Neural progenitor cell (in vitro differentiated cells): Measurements from ENCODE around the gene RMRP. TPM values are rescaled to one million over a fixed set of nuclear protein-coding genes. Genes with fewer than 3 reads are reported as not detected.

Experiments used
- DNase-seq: peaks from one replicate; pipeline ENCODE4 v3.0.0-alpha.2; 2016; ENCODE audit warnings: low spot score
- H2AFZ ChIP-seq: fragments of 200-600 bp; sonication (generic); replicated peaks from 2 replicates; pipeline ENCODE4 v1.6.1; 2016; ENCODE audit warnings: antibody characterized with exemption
- H3F3A ChIP-seq: fragments of 200-600 bp; sonication (generic); 2 replicates; pipeline ENCODE4 v1.6.1; 2016; ENCODE audit warnings: antibody characterized with exemption, low read depth
- H3K27ac ChIP-seq: fragments of 200-600 bp; sonication (generic); 2 replicates; pipeline ENCODE4 v1.5.1; 2016; ENCODE audit warnings: mild to moderate bottlenecking
- H3K27me3 ChIP-seq: fragments of 200-600 bp; sonication (generic); 2 replicates; pipeline ENCODE4 v1.6.1; 2016; ENCODE audit warnings: mild to moderate bottlenecking, moderate library complexity
- H3K36me3 ChIP-seq: fragments of 200-600 bp; sonication (generic); 2 replicates; pipeline ENCODE4 v1.5.1; 2016
- H3K4me1 ChIP-seq: fragments of 200-600 bp; sonication (generic); 2 replicates; pipeline ENCODE4 v1.6.1; 2016; ENCODE audit warnings: mixed run types
- H3K4me2 ChIP-seq: fragments of 200-600 bp; sonication (generic); 2 replicates; pipeline ENCODE4 v1.6.1; 2016
- H3K4me3 ChIP-seq: fragments of 200-600 bp; sonication (generic); 2 replicates; pipeline ENCODE4 v1.5.1; 2016
- H3K79me2 ChIP-seq: fragments of 200-600 bp; sonication (generic); 2 replicates; pipeline ENCODE4 v1.6.1; 2016; ENCODE audit warnings: low read depth
- H3K9ac ChIP-seq: fragments of 200-600 bp; sonication (generic); 2 replicates; pipeline ENCODE4 v1.6.1; 2016
- H3K9me3 ChIP-seq: fragments of 200-600 bp; sonication (generic); 2 replicates; pipeline ENCODE4 v1.5.1; 2016; ENCODE audit warnings: low read depth
- H4K20me1 ChIP-seq: fragments of 200-600 bp; sonication (generic); 2 replicates; pipeline ENCODE4 v1.6.1; 2016; ENCODE audit warnings: low read depth
- H3K27ac Mint-ChIP-seq: 3 replicates; pipeline ENCODE4 v1.8.0; 2021; ENCODE audit warnings: mixed read lengths
- H3K27me3 Mint-ChIP-seq: 2 replicates; pipeline ENCODE4 v1.8.0; 2022; ENCODE audit warnings: low read depth, mild to moderate bottlenecking, inconsistent platforms, moderate library complexity, mixed read lengths; ENCODE audit not compliant: insufficient read depth
- H3K36me3 Mint-ChIP-seq: 3 replicates; pipeline ENCODE4 v1.8.0; 2021; ENCODE audit warnings: mixed read lengths
- H3K4me1 Mint-ChIP-seq: 3 replicates; pipeline ENCODE4 v1.8.0; 2021; ENCODE audit warnings: mixed read lengths
- H3K4me3 Mint-ChIP-seq: 3 replicates; pipeline ENCODE4 v1.8.0; 2021; ENCODE audit warnings: mild to moderate bottlenecking, moderate library complexity, mixed read lengths
- H3K9me3 Mint-ChIP-seq: 3 replicates; pipeline ENCODE4 v1.8.0; 2020; ENCODE audit warnings: mixed read lengths
- EZH2 ChIP-seq: fragments of 200-600 bp; sonication (generic); IDR thresholded peaks from 2 replicates; pipeline ENCODE4 v1.6.1; 2017; ENCODE audit warnings: antibody characterized with exemption, mild to moderate bottlenecking, moderate library complexity
- EZH2phosphoT487 ChIP-seq: fragments of 200-600 bp; sonication (generic); IDR thresholded peaks from 2 replicates; pipeline ENCODE4 v1.6.1; 2017; ENCODE audit warnings: antibody characterized with exemption
- total RNA-seq: library from RNA; depleted of rRNA; stranded (reverse); fragments of >200 nt; gene quantifications from 2 replicates; pipeline ENCODE4 v1.2.3, GENCODE V29; 2015; ENCODE audit warnings: low replicate concordance
- TF ChIP-seq, protein P1 (sequence below): fragments of 200-600 bp; sonication (generic); IDR thresholded peaks from 2 replicates; pipeline ENCODE4 v1.5.1; 2017; ENCODE audit warnings: antibody characterized with exemption, mild to moderate bottlenecking

The RMRP gene
- total RNA-seq, 1 donor from 2014 or later, result 2,709 TPM

DNA sequence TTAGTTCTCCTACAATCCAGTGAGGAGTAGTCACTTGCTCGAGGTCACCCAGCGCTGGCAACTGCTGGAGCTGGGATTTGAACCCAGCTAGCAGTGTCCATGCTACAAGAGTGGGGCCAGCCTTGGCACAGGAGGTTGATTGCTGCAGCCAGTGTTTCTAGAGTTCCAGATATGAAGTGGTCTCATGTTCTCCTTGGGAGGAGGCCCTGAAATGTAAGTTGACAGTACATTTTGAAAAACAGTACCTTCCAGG lies 1.1 kb upstream of the RMRP start:
- Mint-ChIP-seq H3K27ac (no peak overlapping the region), H3K27me3 (peaks cover 17% of the 10 kb centered on the region)
- no peak overlapping the region for H2AFZ ChIP-seq

DNA sequence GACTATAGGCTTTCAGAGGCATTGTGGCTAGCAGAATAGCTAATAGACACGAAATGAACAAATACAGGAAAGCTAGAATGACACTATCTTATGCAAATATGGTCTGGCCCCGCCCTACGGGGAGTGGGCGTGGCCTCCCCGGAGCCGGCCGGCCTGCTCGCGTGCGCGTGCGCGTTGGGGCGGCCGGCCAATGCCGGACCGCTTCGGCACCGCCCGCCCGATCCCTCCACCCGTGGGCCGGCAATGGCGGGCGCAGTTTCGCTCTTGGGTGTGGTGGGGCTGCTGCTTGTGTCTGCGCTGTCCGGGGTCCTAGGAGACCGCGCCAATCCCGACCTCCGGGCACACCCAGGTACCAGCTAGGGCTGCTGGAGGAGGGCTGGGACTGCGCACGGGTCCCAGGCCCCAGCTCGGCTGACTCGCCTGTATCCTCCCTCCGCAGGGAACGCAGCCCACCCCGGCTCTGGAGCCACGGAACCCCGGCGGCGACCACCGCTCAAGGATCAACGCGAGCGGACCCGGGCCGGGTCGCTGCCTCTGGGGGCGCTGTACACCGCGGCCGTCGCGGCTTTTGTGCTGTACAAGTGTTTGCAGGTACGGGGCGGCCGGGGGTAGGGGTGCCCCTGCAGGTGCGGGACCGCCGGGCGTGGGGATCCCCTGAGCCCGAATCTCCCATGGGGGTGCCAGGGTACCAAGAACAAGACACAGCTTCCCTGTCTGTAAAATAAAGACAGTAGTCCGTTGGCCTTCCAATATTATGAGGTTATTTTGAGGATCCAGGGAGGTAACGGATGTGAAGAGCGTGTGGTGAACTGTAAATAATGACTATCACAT lies 533 bp upstream of the RMRP start, which contains the start of gene CCDC107:
CCDC107 (plus strand) TSS at position 156 of the 831 bp plus-strand sequence; CDS start at position 244, 88 bp downstream.
- peaks cover 15% of the 10 kb centered on the region for H3K27me3 Mint-ChIP-seq
- DNase-seq, result peak; percentile 94
- peaks cover 10% of the 10 kb centered on the region for H4K20me1 ChIP-seq
- H3K36me3 ChIP-seq, result no peaks in the 10 kb centered on the region
- peak within 1 kb of the TSS; percentile 97 for H3K27ac ChIP-seq
- H3K4me2 ChIP-seq, result peak within 1 kb of the TSS; percentile 82
- H3K79me2 ChIP-seq, result peaks cover 13% of the 10 kb centered on the region
- no peaks in the 10 kb centered on the region for H3K9me3 ChIP-seq
- H3K36me3 Mint-ChIP-seq, result peaks cover 28% of the 10 kb centered on the region
- peak within 1 kb of the TSS; percentile 100 for H3K27ac Mint-ChIP-seq
- peaks cover 49% of the 10 kb centered on the region for H3F3A ChIP-seq
- H3K4me1 ChIP-seq, result peaks cover 2% of the 10 kb centered on the region
- H2AFZ ChIP-seq, result peak within 1 kb of the TSS; percentile 60
- H3K4me1 Mint-ChIP-seq, result peaks cover 51% of the 10 kb centered on the region
- H3K9me3 Mint-ChIP-seq, result peaks cover 3% of the 10 kb centered on the region
- TF ChIP-seq, protein P1, sequence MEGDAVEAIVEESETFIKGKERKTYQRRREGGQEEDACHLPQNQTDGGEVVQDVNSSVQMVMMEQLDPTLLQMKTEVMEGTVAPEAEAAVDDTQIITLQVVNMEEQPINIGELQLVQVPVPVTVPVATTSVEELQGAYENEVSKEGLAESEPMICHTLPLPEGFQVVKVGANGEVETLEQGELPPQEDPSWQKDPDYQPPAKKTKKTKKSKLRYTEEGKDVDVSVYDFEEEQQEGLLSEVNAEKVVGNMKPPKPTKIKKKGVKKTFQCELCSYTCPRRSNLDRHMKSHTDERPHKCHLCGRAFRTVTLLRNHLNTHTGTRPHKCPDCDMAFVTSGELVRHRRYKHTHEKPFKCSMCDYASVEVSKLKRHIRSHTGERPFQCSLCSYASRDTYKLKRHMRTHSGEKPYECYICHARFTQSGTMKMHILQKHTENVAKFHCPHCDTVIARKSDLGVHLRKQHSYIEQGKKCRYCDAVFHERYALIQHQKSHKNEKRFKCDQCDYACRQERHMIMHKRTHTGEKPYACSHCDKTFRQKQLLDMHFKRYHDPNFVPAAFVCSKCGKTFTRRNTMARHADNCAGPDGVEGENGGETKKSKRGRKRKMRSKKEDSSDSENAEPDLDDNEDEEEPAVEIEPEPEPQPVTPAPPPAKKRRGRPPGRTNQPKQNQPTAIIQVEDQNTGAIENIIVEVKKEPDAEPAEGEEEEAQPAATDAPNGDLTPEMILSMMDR, result peak; percentile 79
- no peak for TF ChIP-seq EZH2phosphoT487
- H3K4me3 Mint-ChIP-seq, result peak within 1 kb of the TSS; percentile 91
- H3K27me3 ChIP-seq, result peaks cover 15% of the 10 kb centered on the region
- H3K4me3 ChIP-seq, result peak within 1 kb of the TSS; percentile 75
- peak within 1 kb of the TSS; percentile 78 for H3K9ac ChIP-seq

More for the DNA sequence above, 1.1 kb upstream of the RMRP start:
- TF ChIP-seq, protein P1, result no peak
- TF ChIP-seq EZH2phosphoT487 (no peak), EZH2 (no peak)
- H3K4me1 ChIP-seq, result peaks cover 7% of the 10 kb centered on the region
- peaks cover 52% of the 10 kb centered on the region for H3F3A ChIP-seq
- H3K9ac ChIP-seq, result peak overlapping the region; percentile 78
- peak overlapping the region; percentile 82 for H3K4me2 ChIP-seq
- peak overlapping the region; percentile 75 for H3K4me3 ChIP-seq
- Mint-ChIP-seq H3K9me3 (peaks cover 3% of the 10 kb centered on the region), H3K36me3 (peaks cover 29% of the 10 kb centered on the region), H3K4me1 (peaks cover 56% of the 10 kb centered on the region), H3K4me3 (peak overlapping the region; percentile 91)
- H4K20me1 ChIP-seq, result peaks cover 10% of the 10 kb centered on the region
- H3K79me2 ChIP-seq, result peaks cover 18% of the 10 kb centered on the region
- no peaks in the 10 kb centered on the region for H3K9me3 ChIP-seq
- H3K27me3 ChIP-seq, result peaks cover 15% of the 10 kb centered on the region
- DNase-seq, result no peak
- H3K36me3 ChIP-seq, result no peaks in the 10 kb centered on the region
- H3K27ac ChIP-seq, result no peak overlapping the region

DNA sequence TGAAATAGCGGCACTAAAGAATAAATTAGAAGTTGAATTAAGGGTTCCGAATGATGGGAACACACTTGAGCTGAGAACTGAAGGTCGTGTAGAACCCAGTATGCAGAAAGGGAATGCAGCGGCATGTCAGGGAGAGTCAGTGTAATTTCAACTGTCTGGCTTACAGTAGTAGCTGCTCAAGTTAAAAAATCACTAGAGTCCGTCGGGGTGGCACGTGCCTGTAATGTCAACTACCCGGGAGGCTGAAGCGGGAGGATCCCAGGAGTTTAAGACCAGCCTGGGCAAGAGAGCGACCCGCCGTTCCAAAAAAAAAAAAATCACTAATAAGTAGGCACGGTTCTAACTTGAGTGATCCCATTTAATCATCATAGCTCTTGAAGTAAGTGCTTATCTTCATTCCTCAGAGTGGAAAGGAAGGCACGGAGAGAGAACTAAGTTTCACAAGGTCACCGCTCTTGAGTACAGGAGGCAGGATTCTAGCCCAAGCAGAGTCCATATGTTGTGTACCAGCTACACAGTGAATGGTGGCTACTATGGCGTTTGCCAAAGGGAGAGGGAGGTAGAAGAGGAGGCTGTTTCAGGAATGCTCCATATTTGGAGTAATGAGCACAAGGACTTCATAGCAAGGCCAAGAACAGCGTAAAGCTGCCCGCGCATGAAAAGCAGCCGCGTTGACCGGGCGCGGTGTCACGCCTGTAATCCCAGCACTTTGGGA lies 831 bp downstream of the RMRP start:
- H3K9me3 Mint-ChIP-seq, result peaks cover 3% of the 10 kb centered on the region
- peaks cover 42% of the 10 kb centered on the region for H3F3A ChIP-seq
- H4K20me1 ChIP-seq, result peaks cover 10% of the 10 kb centered on the region
- peak overlapping the region; percentile 91 for H3K4me3 Mint-ChIP-seq
- no peak overlapping the region for H3K27ac ChIP-seq
- H3K27me3 ChIP-seq, result peaks cover 15% of the 10 kb centered on the region
- peak overlapping the region; percentile 100 for H3K27ac Mint-ChIP-seq
- H3K9me3 ChIP-seq, result no peaks in the 10 kb centered on the region
- H3K4me3 ChIP-seq, result peak overlapping the region; percentile 75
- no peaks in the 10 kb centered on the region for H3K4me1 ChIP-seq
- peak overlapping the region; percentile 82 for H3K4me2 ChIP-seq
- no peaks in the 10 kb centered on the region for H3K36me3 ChIP-seq
- H3K4me1 Mint-ChIP-seq, result peaks cover 39% of the 10 kb centered on the region
- no peak overlapping the region for H3K9ac ChIP-seq
- peak; percentile 17 for TF ChIP-seq EZH2
- TF ChIP-seq EZH2phosphoT487, result no peak
- H3K27me3 Mint-ChIP-seq, result peaks cover 15% of the 10 kb centered on the region
- DNase-seq, result no peak
- peaks cover 26% of the 10 kb centered on the region for H3K36me3 Mint-ChIP-seq
- H3K79me2 ChIP-seq, result peaks cover 8% of the 10 kb centered on the region
- H2AFZ ChIP-seq, result peak overlapping the region; percentile 60
